ENCODE results near the gene GJD3.

GJD3 gene

GRCh38 chr17:40338941-40339649 lies 25.4 kb downstream of the GJD3 start:
- no peak for DNase-seq

DNA sequence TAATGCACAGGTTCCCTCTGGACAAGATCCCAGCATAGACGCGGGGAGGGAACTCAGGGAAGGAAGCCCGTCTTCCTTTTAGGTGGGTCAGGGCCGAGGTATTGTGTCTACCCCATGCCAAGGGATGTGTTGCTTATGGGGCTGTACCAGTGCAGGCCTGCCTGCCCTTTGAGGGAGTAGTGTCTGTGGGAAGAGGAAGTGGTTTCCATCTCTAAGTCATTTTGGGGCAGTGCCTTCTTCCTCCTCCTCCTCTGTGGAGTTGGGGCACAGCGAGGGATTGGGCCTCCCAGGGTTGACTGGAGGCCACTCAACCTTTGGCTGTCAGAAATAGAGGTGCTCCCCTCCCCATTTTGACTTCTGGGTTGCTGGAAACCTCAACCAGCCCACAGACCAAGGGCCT lies 26.5 kb downstream of the GJD3 start:
- DNase-seq: no peak

- DNase-seq: no peak
Observed at GRCh38 chr17:40337351-40337750, 27.2 kb downstream of the GJD3 start.

- DNase-seq: no peak
Observed at GRCh38 chr17:40335620-40336019, 28.9 kb downstream of the GJD3 start.

DNA sequence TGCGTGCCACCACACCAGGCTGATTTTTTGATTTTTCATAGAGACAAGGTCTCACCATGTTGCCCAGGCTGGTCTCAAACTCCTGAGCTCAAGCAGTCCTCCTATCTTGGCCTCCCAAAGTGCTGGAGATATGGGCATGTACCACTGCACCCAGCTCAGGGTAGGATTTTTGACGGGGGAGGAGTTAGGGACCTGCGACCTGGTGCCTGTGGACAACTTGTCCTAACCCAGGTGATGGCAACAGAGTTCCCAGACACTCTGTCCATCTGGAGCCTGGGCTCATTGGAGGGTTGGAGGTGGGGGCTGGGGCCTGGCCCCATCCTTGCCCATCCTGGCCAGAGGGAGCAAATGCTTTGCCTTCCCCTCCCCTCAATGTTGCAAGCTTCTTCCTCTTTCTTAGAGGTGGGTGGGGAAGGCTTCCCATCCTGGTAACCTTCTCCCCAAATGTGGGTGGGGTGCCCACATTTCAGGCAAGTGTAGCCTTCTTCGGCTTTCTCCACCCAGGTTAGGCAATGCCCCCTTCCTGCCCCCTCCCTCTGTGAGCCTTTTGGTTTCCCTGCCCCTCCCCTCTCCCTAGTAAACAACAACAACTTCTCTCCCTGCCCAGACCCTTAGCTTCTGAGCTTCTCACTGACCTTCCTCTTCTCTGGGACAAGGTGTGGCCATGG lies 30.6 kb downstream of the GJD3 start:
- DNase-seq: peak; percentile 62

DNA sequence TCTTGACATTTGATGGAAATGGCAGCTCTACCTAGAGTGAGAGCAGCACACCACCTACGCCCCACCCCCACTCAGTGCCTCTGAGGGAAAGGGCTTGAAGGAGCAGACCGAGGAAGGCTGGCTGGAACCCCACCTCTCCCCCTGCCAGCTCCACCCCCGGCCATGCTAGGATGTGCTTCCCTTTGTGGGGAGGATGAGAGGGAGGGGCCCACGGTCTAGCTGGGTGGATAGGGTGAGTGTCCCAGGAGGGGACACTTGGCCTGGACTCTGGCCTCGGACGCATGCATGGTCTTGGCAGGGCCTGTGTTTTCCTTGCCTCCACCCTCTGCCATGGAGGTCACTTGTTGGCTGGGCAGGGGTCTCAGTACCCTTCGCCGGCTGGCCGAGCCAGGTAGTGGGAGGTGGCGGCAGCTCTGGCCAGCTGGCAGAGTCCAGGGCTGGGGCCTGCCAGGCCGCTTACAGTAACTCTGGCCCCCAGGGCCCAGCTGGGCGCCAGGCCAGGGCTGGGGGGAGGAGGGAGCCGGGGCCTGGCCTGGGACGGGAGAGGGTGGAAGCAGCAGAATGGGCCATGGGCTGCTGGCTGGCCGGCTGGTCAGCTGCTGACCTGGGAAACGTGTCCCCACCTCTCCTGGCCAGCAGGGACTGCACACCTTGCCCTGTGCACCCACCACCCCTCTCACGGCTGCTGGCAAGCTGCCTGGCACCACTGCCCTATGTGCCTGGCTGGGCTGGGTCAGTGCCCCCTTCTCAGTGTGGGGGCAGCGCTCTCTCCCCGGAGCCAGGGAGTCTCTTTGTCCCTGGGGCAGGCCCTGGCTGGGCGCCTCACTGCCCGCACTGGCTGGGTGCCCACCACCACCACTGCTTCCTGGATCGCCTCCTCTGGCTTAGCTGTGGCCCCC lies 32.5 kb downstream of the GJD3 start:
- DNase-seq: no peak

DNA sequence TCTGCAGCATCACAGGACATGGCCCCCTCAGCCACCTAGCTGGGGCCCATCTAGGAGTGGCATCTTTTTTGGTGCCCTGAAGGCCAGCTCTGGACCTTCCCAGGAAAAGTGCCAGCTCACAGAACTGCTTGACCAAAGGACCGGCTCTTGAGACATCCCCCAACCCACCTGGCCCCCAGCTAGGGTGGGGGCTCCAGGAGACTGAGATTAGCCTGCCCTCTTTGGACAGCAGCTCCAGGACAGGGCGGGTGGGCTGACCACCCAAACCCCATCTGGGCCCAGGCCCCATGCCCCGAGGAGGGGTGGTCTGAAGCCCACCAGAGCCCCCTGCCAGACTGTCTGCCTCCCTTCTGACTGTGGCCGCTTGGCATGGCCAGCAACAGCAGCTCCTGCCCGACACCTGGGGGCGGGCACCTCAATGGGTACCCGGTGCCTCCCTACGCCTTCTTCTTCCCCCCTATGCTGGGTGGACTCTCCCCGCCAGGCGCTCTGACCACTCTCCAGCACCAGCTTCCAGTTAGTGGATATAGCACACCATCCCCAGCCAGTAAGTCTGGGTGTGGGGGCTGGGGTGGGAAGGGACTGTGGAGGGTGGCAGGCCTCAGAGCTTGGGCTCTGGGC lies 33.6 kb downstream of the GJD3 start:
- DNase-seq: no peak

DNA sequence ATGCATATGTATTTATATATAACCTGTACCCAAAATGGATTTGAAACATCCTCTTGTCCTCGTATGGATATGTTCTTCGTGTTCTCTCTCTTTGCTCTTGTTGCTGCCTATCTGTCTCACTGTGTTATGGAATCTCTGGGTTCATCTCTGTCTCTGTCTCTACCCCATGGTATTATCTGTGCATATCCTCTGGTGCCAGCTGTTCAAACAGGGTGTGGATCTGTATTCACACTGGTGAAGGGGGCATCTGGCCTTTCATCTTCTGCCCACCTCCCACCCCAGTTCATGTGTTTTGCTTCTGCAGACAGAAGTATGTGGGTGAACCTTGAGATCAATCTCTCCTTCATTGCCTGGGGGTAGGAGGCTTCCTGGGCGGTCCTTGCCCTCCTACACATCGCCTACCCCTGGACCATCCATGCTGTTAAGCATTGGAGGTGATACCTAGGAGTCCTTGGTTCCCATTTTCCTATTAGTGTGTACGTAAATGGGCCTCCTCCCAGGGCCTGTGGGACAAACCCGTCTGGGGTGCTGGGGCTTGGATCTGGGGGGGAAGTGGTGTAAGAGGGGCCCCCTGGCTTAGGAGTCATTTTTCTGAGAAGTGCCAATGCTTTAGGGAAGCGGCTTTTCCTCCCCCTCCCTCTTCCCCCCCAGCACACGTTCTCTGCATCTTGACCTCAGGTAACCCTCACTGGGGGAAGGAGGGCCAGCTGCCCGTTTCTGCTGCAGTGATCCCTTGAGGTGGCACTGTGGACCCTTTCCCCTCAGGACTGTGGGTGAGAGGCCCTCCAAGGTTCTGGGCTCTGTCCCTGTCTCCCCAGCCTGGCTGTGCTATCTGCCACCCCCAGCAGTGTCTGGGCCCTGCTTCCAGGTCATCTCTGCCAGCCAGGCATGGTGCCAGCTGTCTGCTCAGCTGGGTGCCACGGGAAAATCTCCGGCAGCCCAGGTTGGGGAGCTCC lies 34.4 kb downstream of the GJD3 start:
- peak; percentile 73 for DNase-seq

DNA sequence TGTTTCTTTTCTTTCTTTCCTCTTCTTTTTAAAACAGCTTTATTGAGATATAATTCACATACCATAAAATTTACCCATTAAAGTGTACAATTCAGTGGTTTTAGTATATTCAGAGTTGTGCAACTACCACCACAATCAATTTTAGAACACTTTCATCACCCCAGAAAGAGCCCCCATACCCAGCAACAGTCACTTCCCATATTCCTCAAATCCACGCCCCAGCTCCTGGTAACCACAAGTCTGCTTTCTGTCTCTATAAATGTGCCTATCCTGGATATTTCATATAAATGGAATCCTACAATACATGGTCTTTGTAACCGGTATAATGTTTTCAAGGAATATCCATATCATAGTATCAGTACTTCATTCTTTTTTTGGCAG lies 36.2 kb downstream of the GJD3 start:
- no peak for DNase-seq

- DNase-seq: no peak
Observed at GRCh38 chr17:40327735-40328385, 36.7 kb downstream of the GJD3 start.

GRCh38 chr17:40327244-40327729 lies 37.2 kb downstream of the GJD3 start:
- DNase-seq: no peak

DNA sequence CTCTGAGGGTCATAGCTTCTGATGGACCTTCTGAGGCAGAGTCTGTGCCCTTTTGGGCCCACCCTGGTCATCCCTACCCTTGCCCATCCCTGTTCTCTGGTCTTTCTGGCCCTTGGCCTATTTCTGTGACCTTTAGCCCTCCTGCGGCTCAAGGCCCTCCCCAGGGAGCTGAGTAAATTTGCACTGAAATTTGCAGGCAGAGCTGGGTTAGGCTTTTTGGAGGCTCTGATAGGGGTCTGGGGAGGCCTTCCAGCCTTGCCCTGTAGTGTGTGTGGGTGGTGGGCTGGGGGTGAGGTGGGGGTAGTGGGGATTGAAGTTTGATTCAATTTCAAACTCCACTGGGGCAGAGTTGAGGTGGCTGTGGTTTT lies 37.7 kb downstream of the GJD3 start:
- no peak for DNase-seq

- DNase-seq: no peak
Observed at GRCh38 chr17:40326014-40326831, 38.3 kb downstream of the GJD3 start.

- no peak for DNase-seq
Observed at GRCh38 chr17:40325156-40326013, 39.2 kb downstream of the GJD3 start.

GRCh38 chr17:40323391-40324381 lies 40.9 kb downstream of the GJD3 start:
- no peak for DNase-seq

GRCh38 chr17:40322358-40323315 lies 41.9 kb downstream of the GJD3 start:
- DNase-seq: peak; percentile 95

GRCh38 chr17:40321961-40322357 lies 42.6 kb downstream of the GJD3 start:
- no peak for DNase-seq
